SJSA1 (cell line): ENCODE measurements around the gene TMEM255B. TPM values are rescaled to one million over a fixed set of nuclear protein-coding genes. Genes with fewer than 3 reads are reported as not detected.

Experiments used
- DNase-seq, 2 experiments: peaks; one replicate each; pipeline ENCODE4 v3.0.0-alpha.2; 2015 to 2020; ENCODE audit warnings: low spot score in 2 of 2, low read depth in 1 of 2
- H3K27ac ChIP-seq: fragments of 250-450 bp; sonication (Bioruptor Pico); 2 replicates; pipeline ENCODE4 v1.5.1; 2020; ENCODE audit warnings: mild to moderate bottlenecking, moderate library complexity
- H3K27me3 ChIP-seq: fragments of 250-450 bp; sonication (Bioruptor Pico); replicated peaks from 2 replicates; pipeline ENCODE4 v1.5.1; 2020; ENCODE audit warnings: mild to moderate bottlenecking, moderate library complexity
- H3K36me3 ChIP-seq: fragments of 250-450 bp; sonication (Bioruptor Pico); 2 replicates; pipeline ENCODE4 v1.5.1; 2020; ENCODE audit warnings: mild to moderate bottlenecking
- H3K4me1 ChIP-seq: fragments of 250-450 bp; sonication (Bioruptor Pico); replicated peaks from 2 replicates; pipeline ENCODE4 v1.6.1; 2021; ENCODE audit warnings: mild to moderate bottlenecking
- H3K4me3 ChIP-seq: fragments of 250-450 bp; sonication (Bioruptor Pico); 2 replicates; pipeline ENCODE4 v1.5.1; 2020; ENCODE audit warnings: mild to moderate bottlenecking
- H3K9me3 ChIP-seq: fragments of 250-450 bp; sonication (Bioruptor Pico); replicated peaks from 2 replicates; pipeline ENCODE4 v1.5.1; 2020; ENCODE audit warnings: mild to moderate bottlenecking
- total RNA-seq: library from RNA; depleted of rRNA; stranded (reverse); fragments of >200 nt; shearing (Covaris generic); gene quantifications from 2 replicates; pipeline ENCODE4 v1.2.3, GENCODE V29; 2014

Gene TMEM255B
- total RNA-seq, 1 experiment from 2014 or later, result 1.8 TPM

- peak in 1 of 2 experiments; percentile 45 for DNase-seq
Measured at GRCh38 chr13:113762538-113762937, 3.5 kb downstream of the TMEM255B start.

GRCh38 chr13:113763254-113763653 is 4.2 kb downstream of the TMEM255B start:
- Histone ChIP-seq H3K27ac (no peak overlapping the region), H3K9me3 (0 out of 2 replicates have a peak, but pooled peaks cover 4% of the 10 kb centered on the region), H3K4me1 (peaks cover 15% of the 10 kb centered on the region), H3K36me3 (no peaks in the 10 kb centered on the region), H3K4me3 (no peak overlapping the region), H3K27me3 (peaks cover 64% of the 10 kb centered on the region)
- DNase-seq, result peak in 1 of 2 experiments; percentile 47

More at GRCh38 chr13:113762538-113762937, 3.5 kb downstream of the TMEM255B start:
- 0 out of 2 replicates have a peak, but pooled peaks cover 4% of the 10 kb centered on the region for H3K9me3 ChIP-seq
- H3K27ac ChIP-seq, result no peak overlapping the region
- H3K36me3 ChIP-seq, result no peaks in the 10 kb centered on the region
- peaks cover 15% of the 10 kb centered on the region for H3K4me1 ChIP-seq
- H3K4me3 ChIP-seq, result no peak overlapping the region
- peaks cover 65% of the 10 kb centered on the region for H3K27me3 ChIP-seq

DNA sequence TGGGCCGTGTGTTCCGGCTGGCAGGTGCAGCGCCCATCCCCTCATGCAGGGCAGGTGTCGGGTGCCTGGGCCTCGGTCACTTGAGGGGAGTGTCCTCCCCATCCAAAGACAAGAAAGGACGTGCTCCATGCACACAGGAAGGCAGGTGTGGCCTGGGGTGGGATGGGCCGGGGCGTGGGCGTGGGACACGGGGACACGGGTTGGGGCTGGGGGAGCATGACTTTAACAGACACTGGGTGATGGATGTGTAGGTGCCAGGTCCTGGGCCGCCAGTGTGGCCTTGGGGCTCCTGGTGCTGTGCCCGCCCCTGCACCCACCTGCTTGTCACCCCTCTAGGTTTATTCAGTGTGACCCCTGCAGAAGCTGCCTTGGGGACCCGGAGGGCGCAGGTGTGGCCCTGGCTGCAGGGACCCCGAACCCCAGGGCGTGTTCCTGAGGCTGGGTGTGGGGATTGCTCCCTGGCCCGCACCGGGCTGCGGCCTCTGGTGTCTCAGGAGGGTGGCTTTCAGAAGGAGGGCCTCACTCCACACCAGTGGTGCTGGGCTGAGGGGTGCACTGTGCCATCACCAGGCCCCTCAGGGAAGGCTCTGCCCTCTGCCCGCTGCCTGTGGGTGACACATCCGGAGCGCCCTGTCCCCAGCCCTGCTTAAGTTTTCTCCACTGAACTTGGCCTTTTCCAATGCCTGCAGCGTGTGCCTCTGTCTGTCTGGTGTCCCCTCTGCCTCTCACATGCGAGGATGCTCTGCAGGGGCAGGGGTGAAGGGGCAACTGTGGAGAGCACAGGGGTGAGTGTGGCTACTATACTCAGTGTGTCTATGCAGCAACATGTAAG is 5.2 kb downstream of the TMEM255B start:
- Histone ChIP-seq H3K4me3 (no peak overlapping the region), H3K9me3 (0 out of 2 replicates have a peak, but pooled peaks cover 4% of the 10 kb centered on the region), H3K36me3 (no peaks in the 10 kb centered on the region), H3K4me1 (peaks cover 9% of the 10 kb centered on the region), H3K27me3 (peaks cover 56% of the 10 kb centered on the region), H3K27ac (no peak overlapping the region)
- peak in 1 of 2 experiments; percentile 54 for DNase-seq

GRCh38 chr13:113764793-113765563 is 6.0 kb downstream of the TMEM255B start:
- DNase-seq, result peak in 1 of 2 experiments; percentile 53
- no peak overlapping the region for H3K4me3 ChIP-seq

DNA sequence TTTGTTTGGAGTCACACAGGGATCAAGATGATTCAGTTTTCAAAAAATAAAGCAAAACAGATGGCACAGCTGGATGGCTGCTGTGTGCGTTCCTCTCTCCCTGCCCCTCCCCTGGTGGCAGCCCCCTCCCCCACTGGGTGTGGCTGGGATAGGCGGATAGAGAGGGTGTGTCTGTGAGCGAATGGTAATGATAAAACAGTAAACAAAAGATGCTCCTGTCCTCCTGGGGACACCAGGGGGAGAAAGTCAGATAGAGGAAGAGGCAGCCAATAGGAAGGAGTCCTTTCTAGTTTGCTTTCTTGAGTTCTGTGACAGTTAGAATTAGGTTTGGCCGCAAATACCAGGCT is 6.5 kb downstream of the TMEM255B start:
- Histone ChIP-seq H3K27me3 (peaks cover 44% of the 10 kb centered on the region), H3K36me3 (no peaks in the 10 kb centered on the region)

More at GRCh38 chr13:113764793-113765563, 6.0 kb downstream of the TMEM255B start:
- Histone ChIP-seq H3K27me3 (peaks cover 48% of the 10 kb centered on the region), H3K4me1 (peaks cover 1% of the 10 kb centered on the region), H3K9me3 (no peaks in the 10 kb centered on the region), H3K36me3 (no peaks in the 10 kb centered on the region), H3K27ac (no peak overlapping the region)

DNA sequence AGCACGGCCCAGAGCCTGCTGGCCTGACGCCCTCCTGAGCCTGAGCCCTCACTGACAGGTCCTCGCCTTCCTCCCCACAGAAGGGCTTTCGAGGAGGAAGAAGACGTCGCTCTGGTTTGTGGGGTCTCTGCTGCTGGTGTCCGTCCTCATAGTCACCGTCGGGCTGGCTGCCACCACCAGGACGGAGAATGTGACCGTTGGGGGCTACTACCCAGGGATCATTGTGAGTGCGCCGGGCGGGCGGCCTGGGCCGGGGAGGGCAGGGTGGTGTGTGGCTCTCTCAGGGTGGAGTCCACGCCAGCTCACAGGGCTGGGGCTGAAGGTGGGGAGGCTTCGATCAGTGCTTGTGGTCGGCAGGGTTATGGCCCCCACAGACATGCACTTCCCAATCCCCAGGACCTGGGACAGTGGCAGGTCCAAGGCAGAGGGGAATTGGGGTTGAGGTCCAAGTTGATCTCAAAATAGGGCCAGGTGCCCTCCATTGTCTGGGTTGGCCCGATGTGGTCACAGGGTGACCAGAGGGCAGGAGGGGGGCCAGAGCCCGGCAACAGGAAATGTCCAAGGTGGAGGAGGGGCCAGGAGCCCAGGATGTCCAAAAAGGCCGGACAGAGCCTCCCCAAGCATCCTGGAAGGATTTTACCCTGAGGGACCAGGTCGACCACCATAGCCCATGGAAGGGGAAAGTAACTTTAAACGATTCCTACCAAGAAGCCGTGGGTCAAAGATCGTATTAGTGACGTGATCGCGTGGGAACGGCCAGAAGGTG is 7.2 kb downstream of the TMEM255B start:
- Histone ChIP-seq H3K4me3 (no peak overlapping the region), H3K9me3 (no peaks in the 10 kb centered on the region), H3K27me3 (peaks cover 40% of the 10 kb centered on the region), H3K27ac (no peak overlapping the region), H3K36me3 (no peaks in the 10 kb centered on the region), H3K4me1 (no peaks in the 10 kb centered on the region)
- DNase-seq, result peak in 1 of 2 experiments; percentile 59

More for the DNA sequence above, 6.5 kb downstream of the TMEM255B start:
- Histone ChIP-seq H3K9me3 (no peaks in the 10 kb centered on the region), H3K4me1 (no peaks in the 10 kb centered on the region), H3K27ac (no peak overlapping the region), H3K4me3 (no peak overlapping the region)
- DNase-seq, result peak in 1 of 2 experiments; percentile 53

DNA sequence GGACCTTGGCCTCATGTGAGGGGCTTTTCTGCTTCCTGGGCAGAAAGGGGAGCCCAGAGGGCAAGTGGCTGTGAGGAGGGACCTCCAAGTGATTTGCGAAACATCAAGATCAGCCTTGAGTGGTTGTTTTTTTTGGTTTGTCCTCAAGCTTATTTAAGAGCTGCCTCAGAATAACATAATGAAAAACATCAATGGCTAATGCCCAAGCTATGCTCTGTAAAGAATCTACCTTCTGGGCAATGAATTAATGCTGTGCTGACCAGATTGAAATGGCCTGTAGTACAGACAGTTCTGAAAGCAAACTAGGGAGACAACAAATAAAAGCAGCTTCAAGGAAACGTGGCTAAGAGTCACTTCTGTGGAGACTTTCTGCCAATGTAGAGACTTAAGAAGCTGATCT is 8.3 kb downstream of the TMEM255B start:
- Histone ChIP-seq H3K9me3 (no peaks in the 10 kb centered on the region), H3K4me1 (peaks cover 3% of the 10 kb centered on the region; the same call in 1 of the 2 replicates), H3K27me3 (peaks cover 29% of the 10 kb centered on the region), H3K4me3 (no peak overlapping the region), H3K27ac (no peak overlapping the region), H3K36me3 (no peaks in the 10 kb centered on the region)
- DNase-seq, result peak in 1 of 2 experiments; percentile 43

DNA sequence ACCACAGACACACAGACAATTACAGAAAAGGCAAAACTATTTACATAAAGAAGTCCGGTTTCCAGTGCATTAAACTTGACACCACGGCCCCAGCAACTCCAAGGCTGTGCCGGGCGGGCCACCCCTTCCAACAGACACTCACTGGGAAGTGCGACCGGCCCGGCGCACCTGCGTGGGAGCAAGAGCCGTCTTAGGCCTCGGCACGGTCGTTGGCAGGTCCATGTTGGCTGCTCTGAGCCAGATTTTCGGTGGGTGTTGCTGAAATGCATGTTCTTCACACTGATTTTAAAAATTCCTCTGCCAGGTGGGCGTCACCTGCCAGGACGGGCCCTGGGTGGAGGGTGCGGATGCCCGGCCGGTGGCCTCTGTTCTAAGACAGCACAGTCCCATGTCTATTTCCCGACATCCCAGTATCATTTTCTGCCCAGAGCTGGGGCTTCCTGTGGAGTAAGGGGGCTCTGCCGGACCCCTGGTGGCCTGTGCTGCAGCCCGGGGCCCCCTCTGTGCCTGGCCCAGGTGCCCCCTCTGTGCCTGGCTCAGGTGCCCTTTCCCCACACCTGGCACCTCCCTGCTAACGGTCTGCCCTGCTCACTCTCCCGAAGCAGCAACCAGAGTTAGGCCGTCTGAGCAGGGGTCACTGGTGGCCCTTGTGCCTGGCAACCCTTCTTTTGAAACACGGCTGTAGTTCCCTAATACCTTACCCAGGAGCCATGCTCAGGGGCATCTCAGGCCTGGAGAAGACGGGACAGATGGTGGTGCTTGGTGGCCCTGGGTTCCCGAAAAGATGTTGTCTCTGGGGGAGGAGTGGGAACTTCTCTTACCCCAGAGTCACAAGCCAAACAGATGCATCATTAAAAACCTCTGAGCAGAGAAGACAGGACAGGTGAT is 9.2 kb downstream of the TMEM255B start:
- H3K4me1 ChIP-seq, result peaks cover 3% of the 10 kb centered on the region; the same call in 1 of the 2 replicates
- no peak overlapping the region for H3K4me3 ChIP-seq
- no peaks in the 10 kb centered on the region for H3K9me3 ChIP-seq
- no peak overlapping the region for H3K27ac ChIP-seq
- H3K27me3 ChIP-seq, result peaks cover 20% of the 10 kb centered on the region
- peak in 1 of 2 experiments; percentile 64 for DNase-seq
- no peaks in the 10 kb centered on the region for H3K36me3 ChIP-seq

DNA sequence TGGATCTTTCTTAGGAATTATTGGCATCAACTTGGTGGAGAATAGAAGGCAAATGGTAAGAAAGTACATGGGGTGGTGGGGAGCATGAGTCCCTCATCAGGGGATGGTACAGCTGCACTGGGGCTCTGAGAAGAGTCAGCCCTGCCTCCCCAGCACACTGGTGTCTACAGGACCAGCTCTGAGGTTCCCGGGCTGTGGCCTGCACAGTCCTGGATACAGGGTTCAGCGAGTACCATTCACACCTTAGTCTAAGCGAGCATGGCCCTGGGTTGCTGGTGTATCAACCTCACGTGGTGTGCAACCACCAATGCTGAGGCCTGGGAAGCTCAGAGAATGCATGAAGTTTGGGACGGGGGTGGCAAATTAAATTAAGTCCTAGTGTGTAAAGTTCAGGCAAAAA is 10.1 kb downstream of the TMEM255B start:
- Histone ChIP-seq H3K4me1 (peaks cover 3% of the 10 kb centered on the region; the same call in 1 of the 2 replicates), H3K9me3 (no peaks in the 10 kb centered on the region), H3K4me3 (no peak overlapping the region), H3K27me3 (peaks cover 17% of the 10 kb centered on the region), H3K27ac (no peak overlapping the region), H3K36me3 (no peaks in the 10 kb centered on the region)
- peak in 1 of 2 experiments; percentile 56 for DNase-seq

DNA sequence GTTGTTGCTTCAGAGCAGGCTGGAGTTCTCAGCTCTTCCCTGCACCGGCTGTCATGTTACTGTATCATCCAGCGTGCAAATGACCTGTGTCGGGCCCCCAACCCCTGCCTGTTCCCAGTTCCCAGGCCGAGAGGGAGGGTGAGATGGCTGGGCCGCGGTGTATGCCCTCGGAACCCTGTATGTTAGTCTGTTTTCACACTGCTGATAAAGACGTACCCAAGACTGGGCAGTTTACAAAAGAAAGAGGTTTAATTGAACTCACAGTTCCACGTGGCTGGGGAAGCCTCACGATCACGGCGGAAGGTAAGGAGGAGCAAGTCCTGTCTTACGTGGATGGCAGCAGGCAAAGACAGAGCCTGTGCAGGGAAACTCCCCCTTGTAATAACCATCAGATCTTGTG is 10.9 kb downstream of the TMEM255B start:
- Histone ChIP-seq H3K9me3 (0 out of 2 replicates have a peak, but pooled peaks cover 3% of the 10 kb centered on the region), H3K36me3 (no peaks in the 10 kb centered on the region), H3K4me1 (peaks cover 11% of the 10 kb centered on the region), H3K27ac (no peak overlapping the region), H3K4me3 (no peak overlapping the region), H3K27me3 (peaks cover 17% of the 10 kb centered on the region)
- DNase-seq, result peak in 1 of 2 experiments; percentile 58

GRCh38 chr13:113770441-113770840 is 11.4 kb downstream of the TMEM255B start:
- peaks cover 11% of the 10 kb centered on the region for H3K4me1 ChIP-seq
- 0 out of 2 replicates have a peak, but pooled peaks cover 3% of the 10 kb centered on the region for H3K9me3 ChIP-seq
- DNase-seq, result peak in 1 of 2 experiments; percentile 51
- H3K27ac ChIP-seq, result no peak overlapping the region
- H3K36me3 ChIP-seq, result no peaks in the 10 kb centered on the region
- H3K27me3 ChIP-seq, result peaks cover 17% of the 10 kb centered on the region
- H3K4me3 ChIP-seq, result no peak overlapping the region

GRCh38 chr13:113770937-113771336 is 11.9 kb downstream of the TMEM255B start:
- Histone ChIP-seq H3K36me3 (no peaks in the 10 kb centered on the region), H3K27ac (no peak overlapping the region), H3K9me3 (0 out of 2 replicates have a peak, but pooled peaks cover 3% of the 10 kb centered on the region), H3K27me3 (peaks cover 17% of the 10 kb centered on the region), H3K4me1 (peaks cover 11% of the 10 kb centered on the region), H3K4me3 (no peak overlapping the region)
- DNase-seq, result peak in 1 of 2 experiments; percentile 48
